HG03432 (cell line): ENCODE measurements around the gene DMBT1.

Source experiments
- ATAC-seq: cut with Tn5 transposase; IDR thresholded peaks from one replicate; pipeline ENCODE4 v1.9.1; 2021; ENCODE audit warnings: mild to moderate bottlenecking, moderate library complexity; ENCODE audit not compliant: unreplicated experiment

The DMBT1 gene

DNA sequence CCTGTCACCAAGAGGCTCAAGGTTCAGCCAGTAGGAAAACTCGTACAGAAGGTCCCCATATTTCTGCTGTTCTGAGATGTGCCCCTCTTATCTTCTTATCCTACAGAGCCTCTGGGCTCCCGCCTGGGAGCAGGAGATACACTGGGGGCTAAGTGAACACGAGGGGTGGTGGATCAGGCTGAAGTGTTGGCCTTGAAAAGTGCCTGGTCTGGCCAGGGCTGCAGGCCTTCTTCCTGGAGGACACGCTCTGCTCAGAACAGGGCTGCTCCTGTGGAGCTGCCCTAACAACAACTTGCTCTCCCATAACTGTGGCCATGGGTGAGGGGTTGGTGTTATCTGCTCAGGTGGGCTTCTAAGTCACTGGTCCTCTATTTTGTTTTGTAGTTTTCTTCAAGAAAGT, 105.4 kb downstream of the DMBT1 start:
- ATAC-seq: no peak

DNA sequence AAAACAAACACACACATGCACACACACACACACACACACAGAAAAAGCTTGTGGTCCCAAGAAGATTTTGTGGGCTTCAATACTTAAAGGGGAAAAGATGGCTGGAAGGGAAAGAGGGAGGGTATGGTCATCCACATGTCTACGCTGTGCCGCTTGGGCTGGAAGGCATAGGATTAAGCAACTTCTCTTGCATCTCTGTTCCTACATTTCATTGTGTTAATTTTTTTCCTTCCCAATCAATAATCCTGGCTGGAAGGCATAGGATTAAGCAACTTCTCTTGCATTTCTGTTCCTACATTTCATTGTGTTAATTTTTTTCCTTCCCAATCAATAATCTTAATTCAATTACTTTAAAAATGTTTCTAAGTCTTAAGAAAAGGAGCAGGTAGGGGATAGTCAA, 108.5 kb downstream of the DMBT1 start:
- no peak for ATAC-seq

GRCh38 chr10:122669842-122670241, 109.3 kb downstream of the DMBT1 start:
- no peak for ATAC-seq

DNA sequence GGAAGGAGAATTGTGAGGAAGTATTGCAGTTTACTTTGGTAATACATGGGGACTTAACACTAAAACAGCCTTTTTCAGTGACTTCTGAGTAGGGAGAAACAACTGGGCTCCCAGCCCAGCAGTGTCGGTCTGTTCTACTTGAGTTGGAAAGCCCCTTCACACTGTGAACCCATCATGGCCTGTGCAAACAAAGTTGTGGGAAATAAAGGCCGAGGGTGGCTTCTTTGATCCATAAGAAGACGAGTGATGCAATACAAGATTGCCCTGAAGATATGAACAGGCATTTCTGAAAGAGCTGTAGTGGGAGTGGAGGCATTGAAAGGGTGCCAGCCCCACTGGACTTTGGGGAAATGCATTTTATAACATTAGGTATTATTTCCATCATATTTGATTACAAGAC, 110.8 kb downstream of the DMBT1 start:
- no peak for ATAC-seq

GRCh38 chr10:122672655-122673054, 112.1 kb downstream of the DMBT1 start:
- ATAC-seq: no peak

- no peak for ATAC-seq
These were observed 112.7 kb downstream of the DMBT1 start for GRCh38 chr10:122673269-122673668.

- no peak for ATAC-seq
These were observed 113.2 kb downstream of the DMBT1 start for GRCh38 chr10:122673731-122674130.

DNA sequence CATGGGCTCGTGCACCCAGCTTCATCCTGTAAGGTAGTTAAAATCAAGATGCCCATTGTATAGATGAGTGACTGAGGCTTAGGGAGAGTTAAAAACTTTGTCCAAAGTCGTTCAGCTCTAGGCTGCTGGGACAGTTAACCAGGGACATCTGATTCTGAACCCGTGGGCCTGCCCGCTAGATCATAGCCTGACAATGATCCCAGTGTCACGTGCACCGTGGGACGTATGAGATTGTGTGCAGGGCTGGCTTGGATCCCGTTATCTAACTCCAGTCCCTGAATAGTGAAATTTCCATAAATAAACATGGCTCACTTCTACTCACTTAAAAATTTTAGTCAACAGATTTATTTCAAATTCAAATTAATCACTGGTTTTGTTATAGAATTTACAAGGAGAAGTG, 114.2 kb downstream of the DMBT1 start:
- ATAC-seq: no peak

GRCh38 chr10:122675278-122675677, 114.7 kb downstream of the DMBT1 start:
- ATAC-seq: no peak

DNA sequence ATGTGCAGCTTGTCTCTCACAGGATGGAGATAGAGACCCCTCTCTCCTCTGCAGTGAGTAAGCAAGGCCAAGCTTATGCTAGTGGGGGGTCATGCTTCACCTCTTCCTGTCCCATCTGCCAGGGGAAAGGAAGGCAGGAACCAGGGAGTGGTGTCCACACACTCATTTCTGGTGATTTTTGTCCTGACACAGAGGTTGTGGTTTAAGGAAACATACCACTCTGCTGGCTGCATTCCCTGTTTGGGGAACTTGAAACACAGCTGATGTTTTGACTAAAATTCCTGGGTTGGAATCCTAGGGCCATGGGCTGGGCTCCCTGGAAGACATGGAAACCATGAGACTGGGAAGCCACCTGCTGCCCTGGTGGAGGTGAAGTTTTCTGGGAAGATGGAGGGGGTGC, 117.7 kb downstream of the DMBT1 start:
- no peak for ATAC-seq

GRCh38 chr10:122682522-122682921, 122.0 kb downstream of the DMBT1 start:
- no peak for ATAC-seq

DNA sequence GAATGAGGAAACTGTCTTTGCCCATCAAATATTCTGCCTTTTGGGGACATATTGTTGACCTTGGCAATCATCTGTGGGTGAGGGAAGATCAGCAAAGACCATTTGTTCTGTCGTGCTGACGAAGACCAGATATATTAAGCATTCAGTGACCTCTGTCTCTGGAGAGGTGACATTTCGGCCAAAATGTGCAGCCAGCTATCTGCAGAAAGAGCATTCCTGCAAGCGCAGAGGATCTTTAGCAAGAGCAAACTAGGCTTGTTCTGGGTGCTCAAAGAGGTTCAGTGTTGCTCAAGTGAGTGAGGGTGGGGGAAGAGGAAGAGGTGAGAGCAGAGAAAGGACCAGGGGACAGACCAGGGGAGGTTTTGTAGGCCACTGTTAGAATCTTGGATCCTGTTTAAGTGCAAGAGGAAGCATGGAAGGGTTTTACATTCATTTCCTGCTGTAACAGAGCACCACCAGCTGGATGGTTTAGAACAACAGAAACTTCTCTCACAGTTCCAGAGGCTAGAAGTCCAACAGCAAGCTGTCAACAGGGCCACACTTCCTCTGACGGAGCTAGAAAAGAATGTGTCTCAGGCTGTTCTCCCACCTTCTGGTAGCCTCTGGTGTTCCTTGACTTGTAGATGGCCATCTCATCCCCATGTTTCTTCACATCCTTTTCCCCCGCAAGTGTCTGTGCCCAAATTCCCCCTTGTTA, 127.9 kb downstream of the DMBT1 start:
- no peak for ATAC-seq

- ATAC-seq: no peak
These were observed 128.7 kb downstream of the DMBT1 start for GRCh38 chr10:122689146-122689820.

- ATAC-seq: no peak
These were observed 132.2 kb downstream of the DMBT1 start for GRCh38 chr10:122692744-122693143.
